Activated CD8-positive, alpha-beta memory T cell treated with anti-CD3 and anti-CD28 coated beads, Interleukin-2, amount 50 U/mL, for 1 hour (primary cell): ENCODE measurements around the gene TSPEAR.
"Not testable (repeated sequence)": the region's sequence is repeated elsewhere in the genome, so short reads cannot be mapped to it uniquely, and the experiment has no call there.

Source experiments
- DNase-seq: peaks from one replicate; pipeline ENCODE4 v3.0.0-alpha.2; 2020; ENCODE audit errors: extremely low read depth

TSPEAR gene

DNA sequence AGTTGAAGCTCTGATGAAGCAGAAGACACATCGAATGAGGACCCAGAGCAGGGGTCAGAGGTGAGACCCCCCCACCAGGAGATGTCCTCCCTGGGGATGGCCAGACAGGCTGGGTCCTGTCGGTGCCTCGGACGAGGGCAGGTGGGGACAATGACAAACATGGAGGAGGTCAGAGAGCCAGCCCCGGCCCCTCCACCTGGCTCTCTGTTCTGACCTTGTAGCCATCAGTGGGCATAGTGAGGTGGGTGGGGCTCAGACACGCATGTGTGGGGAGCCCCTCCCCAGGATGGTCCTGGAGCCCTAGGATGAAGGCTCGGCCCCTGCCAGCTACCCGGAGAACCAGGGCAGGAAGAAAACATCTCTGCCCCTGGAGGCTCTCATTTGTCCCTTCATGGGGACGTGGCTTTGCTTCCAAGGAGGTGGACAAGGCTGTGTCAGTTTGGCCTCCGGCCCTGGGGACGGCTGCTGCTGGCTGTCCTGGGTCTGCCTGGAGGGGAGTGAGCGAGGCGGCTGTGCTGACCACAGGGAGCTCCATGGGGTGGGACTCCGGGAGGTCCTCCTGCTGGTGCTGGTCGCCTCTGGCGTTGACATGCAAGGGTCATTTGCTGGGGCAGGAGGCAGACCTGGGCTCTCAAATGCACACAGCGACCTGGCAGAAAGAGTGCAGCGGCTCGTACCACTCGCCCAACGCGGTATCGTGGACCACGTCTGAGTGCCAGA, 121.6 kb downstream of the TSPEAR start:
- DNase-seq: no peak

DNA sequence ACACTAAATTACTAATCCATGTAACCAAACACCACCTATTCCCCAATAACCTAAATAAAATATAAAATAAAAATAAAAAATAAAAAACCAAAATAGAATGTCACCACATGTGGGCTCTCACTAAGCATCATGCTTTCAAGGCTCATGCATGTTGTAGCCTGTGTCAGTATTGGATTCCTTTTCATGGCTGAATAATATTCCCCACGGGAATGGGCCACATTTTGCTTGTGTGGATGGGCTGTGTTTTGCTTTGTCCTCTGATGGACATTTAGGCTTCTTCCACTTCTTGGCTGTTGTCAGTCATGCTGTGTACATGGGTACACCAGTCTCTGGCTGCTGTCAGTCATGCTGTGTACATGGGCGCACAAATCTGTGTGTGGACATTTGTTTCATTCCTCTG, 122.3 kb downstream of the TSPEAR start:
- no peak for DNase-seq

DNA sequence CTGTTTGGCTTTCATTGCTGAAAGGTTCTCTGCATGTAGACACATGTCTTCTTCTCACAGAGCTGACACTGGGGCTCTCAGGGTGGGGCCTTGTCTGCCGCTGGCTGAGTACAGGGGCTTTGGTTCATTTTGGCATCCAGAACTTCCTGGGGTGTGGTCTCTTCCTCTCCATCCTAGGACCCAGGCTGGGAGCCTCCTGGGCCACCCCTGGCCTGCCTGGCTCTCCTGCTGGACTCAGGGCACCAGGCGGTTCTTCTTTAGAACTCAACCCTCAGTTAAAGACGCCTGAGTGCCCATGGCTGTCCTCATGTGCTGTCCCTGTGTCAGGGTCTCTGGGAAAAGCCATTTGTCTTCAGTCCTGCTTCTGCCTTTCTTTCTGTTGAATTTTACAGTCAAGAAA, 125.5 kb downstream of the TSPEAR start:
- no peak for DNase-seq

DNA sequence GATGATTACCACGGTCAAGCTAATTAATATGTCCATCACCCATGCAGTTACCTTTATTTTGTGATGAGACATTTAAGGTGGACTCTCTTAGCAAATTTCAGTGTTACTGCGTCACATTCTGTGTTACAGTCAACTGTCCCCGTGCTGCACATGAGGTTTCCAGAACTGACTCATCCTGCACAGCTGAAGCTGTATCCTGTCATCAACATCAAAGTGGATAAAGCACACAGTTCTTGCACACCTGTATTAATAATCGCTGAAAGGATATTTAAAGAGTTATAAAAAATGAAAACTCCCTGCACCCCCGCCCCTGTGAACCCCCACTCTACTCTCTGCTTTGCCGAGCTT, 127.6 kb downstream of the TSPEAR start:
- DNase-seq: no peak

DNA sequence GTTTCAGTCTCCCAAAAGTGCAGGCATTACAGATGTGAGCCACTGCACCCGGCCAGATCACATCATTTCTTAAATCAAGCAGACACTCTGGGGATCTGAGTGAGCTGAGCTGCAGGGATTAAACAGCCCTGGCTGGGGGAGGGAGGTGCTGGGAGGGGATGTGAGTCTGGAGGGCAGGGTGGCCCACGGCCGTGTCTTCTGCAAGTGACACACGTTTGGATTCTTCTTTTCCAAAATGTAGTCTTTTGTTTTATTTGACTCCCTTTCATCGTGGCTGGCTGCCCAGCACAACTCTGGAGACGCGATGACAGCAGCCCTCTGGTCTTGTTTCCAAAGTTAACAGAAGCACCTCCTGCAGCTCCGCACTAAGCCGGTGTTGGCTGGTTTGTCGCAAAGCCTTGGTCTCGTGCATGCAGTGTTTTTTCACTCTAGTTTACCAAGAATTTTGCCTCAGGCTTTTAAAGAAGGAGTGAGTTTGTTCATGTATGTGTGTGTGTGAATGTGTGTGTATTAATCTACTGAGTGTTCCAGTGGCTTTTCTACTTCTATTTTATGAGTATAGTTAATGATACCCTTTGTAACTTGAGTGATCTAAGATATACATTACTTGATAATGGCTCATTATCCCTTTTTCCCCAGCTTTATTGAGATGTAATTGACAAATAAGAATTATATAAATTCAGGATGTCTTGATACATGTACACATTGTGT, 128.1 kb downstream of the TSPEAR start:
- no peak for DNase-seq

DNA sequence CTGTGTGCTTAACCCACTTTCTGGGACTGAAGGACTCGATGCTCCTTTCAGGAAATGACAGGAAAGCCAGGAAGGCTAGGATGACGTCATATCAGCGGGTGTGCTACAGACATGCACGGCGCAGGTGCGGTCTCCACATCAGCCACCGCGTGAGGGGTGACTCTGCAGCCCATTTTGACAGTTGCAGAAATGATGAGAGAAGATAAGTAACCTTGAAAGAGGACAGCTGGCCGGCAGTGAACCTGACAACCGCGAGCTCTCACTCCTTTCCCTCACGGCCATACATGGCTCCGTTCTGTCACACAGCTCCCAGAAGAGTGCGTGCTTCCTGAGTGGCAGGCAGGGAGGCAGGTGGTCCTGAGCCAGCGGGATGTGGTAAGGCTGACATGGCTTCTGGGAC, 129.3 kb downstream of the TSPEAR start:
- DNase-seq: no peak

DNA sequence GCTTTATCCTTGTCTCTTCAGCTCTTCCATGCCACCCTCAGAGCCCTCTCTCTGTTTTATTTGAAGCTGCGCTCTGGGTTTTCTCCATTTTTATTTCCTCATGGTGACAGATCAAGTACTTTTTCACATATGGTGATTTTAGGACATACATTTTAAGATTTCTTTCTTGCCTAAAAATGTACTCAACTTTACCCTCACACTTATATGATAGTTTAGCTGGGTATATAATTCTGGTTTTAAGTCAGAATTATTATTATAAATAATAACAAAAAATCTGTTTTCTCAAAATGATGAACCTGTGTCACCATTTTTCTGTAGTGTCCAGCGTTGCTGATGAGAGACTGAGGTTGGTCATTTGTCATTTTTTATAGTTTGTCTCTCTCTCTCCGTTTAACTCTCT, 130.2 kb downstream of the TSPEAR start:
- no peak for DNase-seq

DNA sequence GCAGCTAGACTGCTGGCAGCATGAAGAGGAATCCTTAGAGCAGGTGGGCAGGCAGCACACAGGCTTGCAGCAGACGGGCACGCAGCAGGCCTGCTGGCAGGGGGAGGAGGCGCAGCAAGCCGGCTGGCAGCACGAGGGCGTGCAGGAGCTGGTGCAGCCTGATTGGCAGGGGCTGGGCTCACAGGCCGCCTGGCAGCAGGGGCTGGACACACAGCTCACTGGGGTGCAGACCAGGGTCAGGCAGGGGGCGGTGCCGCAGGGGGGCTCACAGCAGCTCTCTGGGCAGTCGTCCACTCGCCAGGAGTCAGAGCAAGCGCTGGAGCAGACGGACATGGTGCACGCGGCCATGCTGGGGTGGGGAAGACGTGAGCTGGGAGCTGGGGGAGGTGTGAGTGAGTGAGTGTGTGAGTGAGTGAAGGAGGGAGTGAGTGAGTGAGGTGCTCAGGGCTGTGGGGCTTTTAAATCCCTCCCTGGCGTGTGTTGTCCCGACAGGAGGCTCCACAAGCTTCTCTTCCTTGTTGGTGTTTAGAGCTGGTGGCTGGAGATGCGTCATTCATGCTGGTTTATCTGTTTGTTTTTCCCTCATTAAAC, 131.0 kb downstream of the TSPEAR start, which contains the start of gene KRTAP10-5:
Gene KRTAP10-5, minus strand, starts transcription at position 374 of the 591 bp plus-strand sequence. Its CDS starts 26 bp downstream, at position 348.
- not testable (repeated sequence) for DNase-seq

DNA sequence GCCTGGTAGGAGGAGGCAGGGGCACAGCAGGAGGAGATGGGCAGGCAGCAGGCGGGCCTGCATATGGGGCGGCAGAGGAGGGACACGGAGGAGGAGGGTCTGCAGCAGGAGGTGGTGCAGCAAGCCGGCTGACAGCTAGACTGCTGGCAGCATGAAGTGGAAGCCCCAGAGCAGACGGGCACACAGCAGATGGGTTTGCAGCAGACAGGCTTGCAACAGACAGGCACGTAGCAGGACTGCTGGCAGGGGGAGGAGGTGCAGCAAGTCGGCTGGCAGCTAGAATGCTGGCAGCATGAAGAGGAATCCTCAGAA, 131.6 kb downstream of the TSPEAR start:
- no peak for DNase-seq

DNA sequence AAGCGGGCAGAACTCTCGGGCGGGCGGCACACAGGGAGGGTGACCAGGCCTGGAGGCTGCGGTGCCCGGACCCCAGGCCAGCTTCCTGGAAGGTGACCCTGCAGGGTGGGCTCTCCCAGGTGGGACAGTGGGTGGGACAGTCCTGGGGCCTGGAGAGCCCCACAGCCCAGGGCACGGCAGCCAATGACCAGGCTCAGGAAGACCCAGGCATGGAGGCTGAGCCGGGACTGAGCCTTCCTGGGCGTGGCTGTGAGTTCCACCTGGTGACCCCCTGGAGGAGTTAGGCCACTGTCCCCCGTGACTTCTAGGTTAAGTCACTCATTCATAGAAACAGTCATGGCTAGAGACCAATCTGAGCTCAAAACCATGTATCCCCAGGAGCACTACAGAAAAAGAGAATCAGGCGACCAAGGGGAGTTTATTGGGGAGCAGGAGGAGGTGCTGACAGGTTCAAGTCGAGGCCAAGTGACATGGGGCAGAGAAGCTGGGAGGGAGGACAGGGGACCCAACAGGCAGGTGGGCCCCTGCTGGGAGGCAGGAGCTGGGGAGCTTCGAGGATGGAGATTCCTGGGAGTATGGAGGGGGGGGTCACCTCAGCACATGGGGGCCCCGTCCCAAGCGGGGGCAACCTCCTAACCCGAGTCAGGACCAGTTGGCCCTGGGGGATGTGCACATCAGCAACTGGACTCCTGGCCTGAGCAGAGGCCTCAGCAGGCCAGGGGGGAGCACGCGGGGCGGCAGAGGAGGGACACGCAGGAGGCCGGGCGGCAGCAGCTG, 132.1 kb downstream of the TSPEAR start:
- no peak for DNase-seq

DNA sequence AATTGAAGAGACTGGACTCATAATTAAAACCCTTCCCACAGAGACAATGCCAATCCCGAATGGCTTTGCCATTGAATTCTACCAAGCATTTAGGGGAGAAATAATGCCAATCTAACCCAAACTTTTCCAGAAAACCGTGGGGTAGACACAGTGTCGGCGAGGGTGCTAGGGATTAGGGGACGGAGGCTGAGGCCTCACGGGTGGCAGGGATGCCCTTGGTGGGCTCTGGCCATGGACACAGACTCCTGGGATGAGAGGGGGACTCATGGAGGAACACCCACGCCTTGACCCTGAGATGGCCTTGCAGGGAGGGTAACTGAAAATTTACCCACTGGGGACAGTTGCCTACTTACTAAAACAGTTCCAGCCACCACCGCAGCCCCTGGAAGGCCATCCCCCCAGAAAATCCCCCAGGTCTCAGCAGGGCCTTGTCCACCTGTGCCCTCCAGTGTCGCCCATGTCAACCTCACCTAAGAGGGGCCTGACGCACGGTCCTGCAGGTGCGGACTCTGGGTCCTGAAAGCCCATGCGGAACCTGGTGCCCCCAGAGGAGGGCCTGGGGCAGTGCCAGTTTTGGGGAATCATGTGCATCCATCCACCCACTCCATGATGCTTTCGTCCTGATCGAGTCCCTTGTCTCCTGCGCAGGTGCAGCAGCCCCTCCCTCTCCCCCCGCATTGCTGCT, 132.9 kb downstream of the TSPEAR start:
- DNase-seq: no peak

DNA sequence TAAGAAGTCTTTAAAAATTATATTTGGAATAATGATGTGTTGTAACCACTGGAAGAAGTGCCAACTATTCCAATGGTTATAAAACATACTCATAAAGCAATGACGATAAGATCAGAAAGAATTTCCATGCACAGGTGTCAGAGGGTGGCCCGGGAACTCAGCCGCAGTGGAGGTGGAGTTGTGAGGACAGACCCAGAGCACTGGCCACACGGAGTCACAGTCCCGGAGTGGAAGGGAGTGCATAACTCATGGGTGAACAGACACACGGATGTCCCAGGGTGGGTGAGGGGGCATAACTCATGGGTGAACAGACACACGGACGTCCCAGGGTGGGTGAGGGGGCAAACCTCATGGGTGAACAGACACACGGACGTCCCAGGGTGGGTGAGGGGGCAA, 135.3 kb downstream of the TSPEAR start:
- DNase-seq: no peak

DNA sequence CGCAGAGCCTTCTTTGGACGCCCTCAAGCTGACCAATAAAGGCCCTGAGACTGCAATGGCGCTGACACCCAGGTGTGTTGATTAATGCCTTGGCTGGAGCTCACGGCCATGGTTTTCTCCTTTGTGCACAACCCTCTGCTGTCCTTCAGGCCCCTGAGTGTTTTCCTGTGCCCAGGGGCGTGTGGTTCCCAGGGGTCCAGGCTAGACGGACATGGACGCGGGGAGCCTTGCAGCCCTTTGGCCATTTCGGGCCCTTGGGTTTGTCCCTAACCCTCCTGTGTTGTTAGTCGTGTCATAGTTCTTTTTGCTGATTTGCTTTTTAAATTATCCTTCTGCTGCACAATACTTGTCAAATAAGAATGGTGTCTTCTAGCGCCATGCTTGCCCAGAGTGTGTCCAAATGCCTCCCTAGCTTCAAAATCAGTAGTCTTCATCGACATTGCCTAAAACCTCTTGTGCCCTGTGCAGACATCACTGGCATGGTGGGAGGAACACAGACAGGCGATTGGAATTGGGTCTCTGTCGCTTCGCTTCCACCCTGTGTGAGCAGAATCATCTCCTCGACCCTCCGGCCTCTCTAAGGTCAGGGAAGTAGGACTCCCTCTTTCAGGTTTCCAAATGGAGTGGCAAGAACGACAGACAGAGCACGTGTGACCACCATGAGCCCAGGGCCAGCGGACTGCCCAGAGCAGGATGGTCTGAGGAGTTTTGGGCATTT, 135.9 kb downstream of the TSPEAR start:
- no peak for DNase-seq

DNA sequence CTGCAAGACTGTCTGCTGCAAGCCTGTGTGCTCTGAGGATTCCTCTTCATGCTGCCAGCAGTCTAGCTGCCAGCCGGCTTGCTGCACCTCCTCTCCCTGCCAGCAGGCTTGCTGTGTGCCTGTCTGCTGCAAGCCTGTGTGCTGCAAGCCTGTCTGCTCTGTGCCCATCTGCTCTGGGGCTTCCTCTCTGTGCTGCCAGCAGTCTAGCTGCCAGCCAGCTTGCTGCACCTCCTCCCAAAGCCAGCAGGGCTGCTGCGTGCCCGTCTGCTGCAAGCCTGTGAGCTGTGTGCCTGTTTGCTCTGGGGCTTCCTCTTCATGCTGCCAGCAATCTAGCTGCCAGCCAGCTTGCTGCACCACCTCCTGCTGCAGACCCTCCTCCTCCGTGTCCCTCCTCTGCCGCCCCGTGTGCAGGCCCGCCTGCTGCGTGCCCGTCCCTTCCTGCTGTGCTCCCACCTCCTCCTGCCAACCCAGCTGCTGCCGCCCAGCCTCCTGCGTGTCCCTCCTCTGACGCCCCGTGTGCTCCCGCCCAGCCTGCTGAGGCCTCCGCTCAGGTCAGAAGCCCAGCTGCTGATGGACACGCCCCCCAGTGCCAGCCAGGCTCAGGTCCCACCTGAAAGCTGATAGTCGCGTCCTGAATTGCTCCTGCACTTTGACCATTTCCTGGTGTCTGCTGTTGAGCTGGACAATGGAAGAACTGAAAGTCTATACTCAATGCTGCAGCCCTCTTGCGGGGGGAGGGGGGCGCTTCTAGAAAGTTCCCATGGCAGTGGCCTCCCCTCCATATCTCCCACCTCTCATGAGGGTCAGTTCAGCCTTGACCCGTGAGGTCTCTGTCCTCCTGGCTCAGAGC, 136.7 kb downstream of the TSPEAR start:
- DNase-seq: no peak

DNA sequence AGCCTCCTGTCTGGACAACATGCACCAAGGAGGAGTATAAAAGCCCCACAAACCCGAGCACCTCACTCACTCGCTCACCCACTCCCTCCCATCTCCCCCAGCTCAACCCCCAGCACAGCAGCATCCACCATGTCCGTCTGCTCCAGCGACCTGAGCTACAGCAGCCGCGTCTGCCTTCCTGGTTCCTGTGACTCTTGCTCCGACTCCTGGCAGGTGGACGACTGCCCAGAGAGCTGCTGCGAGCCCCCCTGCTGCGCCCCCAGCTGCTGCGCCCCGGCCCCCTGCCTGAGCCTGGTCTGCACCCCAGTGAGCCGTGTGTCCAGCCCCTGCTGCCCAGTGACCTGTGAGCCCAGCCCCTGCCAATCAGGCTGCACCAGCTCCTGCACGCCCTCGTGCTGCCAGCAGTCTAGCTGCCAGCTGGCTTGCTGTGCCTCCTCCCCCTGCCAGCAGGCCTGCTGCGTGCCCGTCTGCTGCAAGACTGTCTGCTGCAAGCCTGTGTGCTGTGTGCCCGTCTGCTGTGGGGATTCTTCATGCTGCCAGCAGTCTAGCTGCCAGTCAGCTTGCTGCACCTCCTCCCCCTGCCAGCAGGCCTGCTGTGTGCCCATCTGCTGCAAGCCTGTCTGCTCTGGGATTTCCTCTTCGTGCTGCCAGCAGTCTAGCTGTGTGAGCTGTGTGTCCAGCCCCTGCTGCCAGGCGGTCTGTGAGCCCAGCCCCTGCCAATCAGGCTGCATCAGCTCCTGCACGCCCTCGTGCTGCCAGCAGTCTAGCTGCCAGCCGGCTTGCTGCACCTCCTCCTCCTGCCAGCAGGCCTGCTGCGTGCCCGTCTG, 137.5 kb downstream of the TSPEAR start, which contains the start of gene KRTAP10-4:
Gene KRTAP10-4, plus strand, starts transcription at position 100 of the 827 bp plus-strand sequence. Its CDS starts 30 bp downstream, at position 130.
- DNase-seq: not testable (repeated sequence)

DNA sequence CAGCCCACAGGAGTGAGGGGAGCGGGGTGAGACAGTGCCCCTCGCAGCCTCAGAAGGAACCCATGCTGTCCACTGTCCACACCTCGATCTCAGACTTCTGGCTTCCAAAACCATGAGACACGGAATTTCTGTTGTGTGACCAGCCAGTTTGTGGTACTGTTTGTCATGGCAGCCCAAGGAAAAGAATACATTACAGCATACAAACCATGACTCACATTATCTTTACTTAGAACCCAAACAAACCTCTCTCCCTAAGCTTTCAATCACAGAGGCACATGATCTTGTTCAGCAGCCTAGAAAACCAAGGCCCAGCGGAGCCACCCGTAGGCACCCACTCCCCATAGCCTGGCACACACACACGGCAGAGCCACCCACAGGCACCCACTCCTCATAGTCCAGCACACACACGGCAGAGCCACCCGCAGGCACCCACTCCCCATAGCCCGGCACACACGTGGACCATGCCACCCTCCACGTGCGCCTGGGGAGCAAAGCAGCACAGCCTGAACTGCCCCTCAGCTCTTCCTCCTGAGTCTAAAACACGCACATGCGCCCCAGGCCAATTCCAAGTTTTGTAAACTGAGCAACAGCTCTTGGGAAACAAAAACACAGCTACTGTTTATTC, 138.3 kb downstream of the TSPEAR start:
- no peak for DNase-seq

DNA sequence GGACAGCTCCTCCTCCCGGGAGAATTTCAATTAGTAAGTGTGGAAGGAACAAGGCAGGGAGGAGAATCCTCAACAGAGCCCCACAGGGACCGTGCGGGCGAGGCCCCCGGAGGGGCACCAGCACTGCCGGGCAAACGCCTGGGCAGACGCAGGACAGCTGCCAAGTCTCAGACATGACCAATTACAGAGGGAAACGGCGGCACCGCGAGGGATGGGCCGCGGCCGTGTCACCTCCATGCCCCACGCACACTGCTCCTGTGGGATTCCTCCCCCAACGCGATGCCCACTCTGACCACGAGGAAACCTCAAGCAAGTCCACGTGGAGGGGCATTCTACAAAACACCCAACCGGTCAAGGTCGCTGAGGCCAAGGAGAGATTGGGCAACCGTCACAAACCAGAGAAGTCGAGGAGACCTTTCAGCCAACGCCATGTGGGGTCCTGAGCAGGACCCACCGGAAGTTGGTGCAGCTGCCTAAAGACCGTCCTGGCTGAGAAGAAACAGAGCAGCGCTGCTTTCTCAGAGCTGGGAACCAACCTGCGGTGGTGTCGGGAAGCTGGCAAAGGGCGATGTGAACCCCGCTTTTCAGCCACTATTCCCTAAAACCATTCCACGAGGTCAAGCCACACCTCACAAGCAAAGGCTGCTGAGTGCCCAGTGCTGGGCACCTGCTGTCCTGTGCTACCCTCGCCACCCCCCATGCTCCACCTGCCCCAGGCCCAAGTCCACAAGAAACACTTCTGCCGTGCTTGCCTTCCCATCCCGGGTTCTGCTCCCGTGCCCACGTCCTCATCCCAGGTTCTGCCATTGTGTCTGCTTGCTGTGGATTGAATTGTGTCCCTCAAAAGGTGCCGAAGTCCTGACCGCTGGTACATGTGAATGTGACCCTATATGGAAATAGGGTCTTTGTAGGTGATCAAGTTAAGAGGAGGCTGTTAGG, 139.3 kb downstream of the TSPEAR start:
- no peak for DNase-seq

DNA sequence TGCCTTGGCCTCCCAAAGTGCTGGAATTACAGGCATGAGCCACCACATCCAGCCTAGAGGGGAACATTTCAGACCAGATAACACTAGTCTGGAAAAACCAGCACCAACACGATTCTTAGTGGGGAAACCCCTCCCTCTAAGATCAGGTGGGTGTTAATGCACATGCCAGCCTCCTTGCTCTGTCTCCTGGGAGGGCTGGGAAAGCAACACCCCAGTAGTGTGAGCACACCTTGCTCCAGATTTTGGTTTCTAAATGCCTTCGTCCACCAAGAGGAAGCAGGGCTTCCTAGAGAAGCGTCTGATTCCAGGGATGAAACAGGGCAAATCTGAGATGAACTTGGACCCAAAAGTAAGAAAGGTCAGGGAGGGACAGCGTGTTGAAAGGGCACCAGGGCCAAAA, 140.1 kb downstream of the TSPEAR start:
- no peak for DNase-seq
